Nephron (organoid): Measurements from ENCODE around the gene EWSR1.
"Not testable (repeated sequence)": the region's sequence is repeated elsewhere in the genome, so short reads cannot be mapped to it uniquely, and the experiment has no call there.

Experiments used
- H3K27ac Mint-ChIP-seq, 3 experiments: 2 replicates each; pipeline ENCODE4 v1.8.0; 2020; ENCODE audit warnings: mixed read lengths in 3 of 3, mild to moderate bottlenecking in 2 of 3, moderate library complexity in 1 of 3
- H3K27me3 Mint-ChIP-seq: 2 replicates; pipeline ENCODE4 v1.8.0; 2021; ENCODE audit warnings: low read depth, mild to moderate bottlenecking, moderate library complexity, mixed read lengths
- H3K36me3 Mint-ChIP-seq: 2 replicates; pipeline ENCODE4 v1.8.0; 2020; ENCODE audit warnings: low read depth, mixed read lengths
- H3K4me1 Mint-ChIP-seq: 2 replicates; pipeline ENCODE4 v1.8.0; 2020; ENCODE audit warnings: mixed read lengths
- H3K4me3 Mint-ChIP-seq, 3 experiments: 2 replicates each; pipeline ENCODE4 v1.8.0; 2020; ENCODE audit warnings: mild to moderate bottlenecking in 3 of 3, mixed read lengths in 3 of 3, moderate library complexity in 2 of 3
- H3K9me3 Mint-ChIP-seq: 2 replicates; pipeline ENCODE4 v1.8.0; 2020; ENCODE audit warnings: mixed read lengths
- CTCF ChIP-seq, 3 experiments: fragments of 200-600 bp; sonication (generic); IDR thresholded peaks; one replicate each; pipeline ENCODE4 v1.5.0; 2021; ENCODE audit warnings: antibody characterized with exemption in 3 of 3; ENCODE audit not compliant: unreplicated experiment in 3 of 3

EWSR1 gene

GRCh38 chr22:29267858-29268510, at the start of gene EWSR1, which contains the start of gene RHBDD3:
Gene EWSR1 (plus strand): TSS chr22:29268268. CDS start chr22:29268337, 69 bp downstream.
Gene RHBDD3 (minus strand): TSS chr22:29267981. CDS start chr22:29265626, 2,355 bp downstream.
- Mint-ChIP-seq H3K4me3 (peak within 1 kb of the TSS; percentile 93 to 97 (median 94)), H3K9me3 (no peaks in the 10 kb centered on the region), H3K27me3 (no peaks in the 10 kb centered on the region), H3K27ac (peak within 1 kb of the TSS; percentile 99 to 100 (median 100)), H3K36me3 (peaks cover 45% of the 10 kb centered on the region), H3K4me1 (peaks cover 55% of the 10 kb centered on the region)
- no peak for TF ChIP-seq CTCF (IDR thresholded peaks at IDR 0.05; ENCODE audit: unreplicated experiment in 3 of 3)

GRCh38 chr22:29218758-29219408, 49.2 kb upstream of the EWSR1 start:
- peaks cover 3% of the 10 kb centered on the region for H3K27me3 Mint-ChIP-seq
- no peak for TF ChIP-seq CTCF (IDR thresholded peaks at IDR 0.05; ENCODE audit: unreplicated experiment in 3 of 3)
- H3K9me3 Mint-ChIP-seq, result no peaks in the 10 kb centered on the region
- H3K27ac Mint-ChIP-seq, result no peak overlapping the region
- H3K36me3 Mint-ChIP-seq, result no peaks in the 10 kb centered on the region
- H3K4me3 Mint-ChIP-seq, result no peak overlapping the region
- peaks cover 10% of the 10 kb centered on the region for H3K4me1 Mint-ChIP-seq

GRCh38 chr22:29219409-29219782, 48.7 kb upstream of the EWSR1 start:
- not testable (repeated sequence) for H3K27ac Mint-ChIP-seq, H3K36me3 Mint-ChIP-seq, H3K4me1 Mint-ChIP-seq, H3K4me3 Mint-ChIP-seq, H3K27me3 Mint-ChIP-seq, H3K9me3 Mint-ChIP-seq

GRCh38 chr22:29219881-29220670, 48.0 kb upstream of the EWSR1 start:
- Mint-ChIP-seq H3K9me3 (no peaks in the 10 kb centered on the region), H3K4me1 (peaks cover 11% of the 10 kb centered on the region), H3K27ac (peak overlapping the region; percentile 17 to 58 (median 52)), H3K27me3 (no peaks in the 10 kb centered on the region), H3K4me3 (no peak overlapping the region), H3K36me3 (no peaks in the 10 kb centered on the region)
- no peak for TF ChIP-seq CTCF (IDR thresholded peaks at IDR 0.05; ENCODE audit: unreplicated experiment in 3 of 3)

GRCh38 chr22:29224121-29224858, 43.8 kb upstream of the EWSR1 start:
- H3K27me3 Mint-ChIP-seq, result no peaks in the 10 kb centered on the region
- peaks cover 14% of the 10 kb centered on the region for H3K4me1 Mint-ChIP-seq
- H3K9me3 Mint-ChIP-seq, result no peaks in the 10 kb centered on the region
- no peak overlapping the region for H3K4me3 Mint-ChIP-seq
- TF ChIP-seq CTCF (IDR thresholded peaks at IDR 0.05; ENCODE audit: unreplicated experiment in 3 of 3), result no peak
- no peak overlapping the region for H3K27ac Mint-ChIP-seq
- no peaks in the 10 kb centered on the region for H3K36me3 Mint-ChIP-seq
